Vagina (tissue), 2 donors: Measurements from ENCODE around the gene RANBP17.

ENCODE experiments used
- POLR2A ChIP-seq, 2 donors: fragments of 450-650 bp; IDR thresholded peaks; one replicate each; pipeline ENCODE4 v1.6.1; 2017; ENCODE audit warnings: antibody characterized with exemption in 2 of 2, mild to moderate bottlenecking in 2 of 2, moderate library complexity in 2 of 2
- POLR2AphosphoS5 ChIP-seq, 2 donors: sonication (generic); formaldehyde crosslinking; IDR thresholded peaks; one replicate each; pipeline ENCODE4 v1.9.0; 2017; ENCODE audit warnings: antibody characterized with exemption in 2 of 2, mild to moderate bottlenecking in 2 of 2, low read depth in 1 of 2; ENCODE audit not compliant: insufficient read depth in 1 of 2
- TF ChIP-seq, protein P1 (sequence below), 3 experiments: fragments of 450-650 bp in 2 of 3; fragments of 200-600 bp in 1 of 3; sonication (generic) in 1 of 3; IDR thresholded peaks; one replicate each; pipeline ENCODE4 v1.5.1; 2017 to 2019; ENCODE audit warnings: antibody characterized with exemption in 3 of 3, mild to moderate bottlenecking in 2 of 3, moderate library complexity in 2 of 3

GRCh38 chr5:170913573-170913972 lies 51.8 kb downstream of the RANBP17 start:
- TF ChIP-seq POLR2A (IDR thresholded peaks at IDR 0.05) (no peak), POLR2AphosphoS5 (IDR thresholded peaks at IDR 0.05; ENCODE audit: insufficient read depth in 1 of 2, low read depth in 1 of 2) (no peak)
- TF ChIP-seq, protein P1, sequence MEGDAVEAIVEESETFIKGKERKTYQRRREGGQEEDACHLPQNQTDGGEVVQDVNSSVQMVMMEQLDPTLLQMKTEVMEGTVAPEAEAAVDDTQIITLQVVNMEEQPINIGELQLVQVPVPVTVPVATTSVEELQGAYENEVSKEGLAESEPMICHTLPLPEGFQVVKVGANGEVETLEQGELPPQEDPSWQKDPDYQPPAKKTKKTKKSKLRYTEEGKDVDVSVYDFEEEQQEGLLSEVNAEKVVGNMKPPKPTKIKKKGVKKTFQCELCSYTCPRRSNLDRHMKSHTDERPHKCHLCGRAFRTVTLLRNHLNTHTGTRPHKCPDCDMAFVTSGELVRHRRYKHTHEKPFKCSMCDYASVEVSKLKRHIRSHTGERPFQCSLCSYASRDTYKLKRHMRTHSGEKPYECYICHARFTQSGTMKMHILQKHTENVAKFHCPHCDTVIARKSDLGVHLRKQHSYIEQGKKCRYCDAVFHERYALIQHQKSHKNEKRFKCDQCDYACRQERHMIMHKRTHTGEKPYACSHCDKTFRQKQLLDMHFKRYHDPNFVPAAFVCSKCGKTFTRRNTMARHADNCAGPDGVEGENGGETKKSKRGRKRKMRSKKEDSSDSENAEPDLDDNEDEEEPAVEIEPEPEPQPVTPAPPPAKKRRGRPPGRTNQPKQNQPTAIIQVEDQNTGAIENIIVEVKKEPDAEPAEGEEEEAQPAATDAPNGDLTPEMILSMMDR (IDR thresholded peaks at IDR 0.05): no peak
